Uterus (tissue), 4 donors: ENCODE data around the gene ABCE1. TPM values are rescaled to one million over a fixed set of nuclear protein-coding genes. Genes with fewer than 3 reads are reported as not detected.

Experiments
- DNase-seq, 2 donors: peaks; one replicate each; pipeline ENCODE4 v3.0.0-alpha.2; 2019 to 2020
- H3K27ac ChIP-seq, 2 donors: fragments of 200-600 bp; sonication (generic); 1 replicate in 1 of 2; 2 replicates in 1 of 2; pipeline ENCODE4 v1.5.1; 2016 to 2018
- H3K27me3 ChIP-seq, 2 donors: fragments of 200-600 bp; sonication (generic); one replicate each; pipeline ENCODE4 v1.5.1; 2018 to 2019; ENCODE audit warnings: control low read depth in 1 of 2
- H3K36me3 ChIP-seq, 2 donors: fragments of 200-600 bp; sonication (generic); one replicate each; pipeline ENCODE4 v1.5.1; 2019; ENCODE audit warnings: control low read depth in 1 of 2
- H3K4me1 ChIP-seq, 2 donors: fragments of 200-600 bp; sonication (generic); one replicate each; pipeline ENCODE4 v1.5.1; 2018 to 2019; ENCODE audit warnings: control low read depth in 1 of 2
- H3K4me3 ChIP-seq, 2 donors: fragments of 200-600 bp; sonication (generic); 1 replicate in 1 of 2; 2 replicates in 1 of 2; pipeline ENCODE4 v1.5.1; 2018 to 2019; ENCODE audit warnings: mild to moderate bottlenecking in 1 of 2
- H3K9me3 ChIP-seq, 2 donors: fragments of 200-600 bp; sonication (generic); one replicate each; pipeline ENCODE4 v1.5.1; 2019; ENCODE audit warnings: control low read depth in 1 of 2
- POLR2A ChIP-seq, 2 donors: fragments of 450-650 bp; IDR thresholded peaks; one replicate each; pipeline ENCODE4 v1.6.1; 2016; ENCODE audit warnings: antibody characterized with exemption in 2 of 2, mild to moderate bottlenecking in 1 of 2, moderate library complexity in 1 of 2
- intact Hi-C: fragments of 100-400 bp; cut with DNase I; formaldehyde crosslinking; loops from one replicate; pipeline ENCODE4 v1.15.1; 2023; ENCODE audit warnings: low total_unique reads
- total RNA-seq, 4 donors: library from RNA; depleted of rRNA in 3 of 4; stranded (reverse); fragments of >200 nt in 3 of 4; gene quantifications; one replicate each; pipeline versions ENCODE4 v1.1.0 to v1.2.4, GENCODE V29; 2014 to 2023
- TF ChIP-seq, protein P1 (sequence below), 4 experiments: fragments of 200-600 bp in 2 of 4; fragments of 450-650 bp in 2 of 4; sonication (generic) in 2 of 4; IDR thresholded peaks; one replicate each; pipeline ENCODE4 v1.5.1; 2016 to 2019; ENCODE audit warnings: antibody characterized with exemption in 4 of 4, mild to moderate bottlenecking in 2 of 4, moderate library complexity in 1 of 4
- donor health status: DM: yes; HTN: yes; CAD: no.

Gene ABCE1
- total RNA-seq, 4 donors from 2014 or later = 53.2 to 135 (median 83.5) TPM

- DNase-seq = no peak
- H3K4me1 ChIP-seq = peaks cover 5 to 7% of the 10 kb centered on the region in 2 donors
These were observed 3.0 kb downstream of the ABCE1 start for GRCh38 chr4:145101091-145101490.

GRCh38 chr4:145102619-145103018 lies 4.5 kb downstream of the ABCE1 start:
- H3K36me3 ChIP-seq = no peaks in the 10 kb centered on the region
- no peaks in the 10 kb centered on the region for H3K27me3 ChIP-seq
- H3K4me1 ChIP-seq = no peaks in the 10 kb centered on the region
- H3K27ac ChIP-seq = no peak overlapping the region
- intact Hi-C loops = no loop called here
- no peak for TF ChIP-seq POLR2A (IDR thresholded peaks at IDR 0.05)
- TF ChIP-seq, protein P1, sequence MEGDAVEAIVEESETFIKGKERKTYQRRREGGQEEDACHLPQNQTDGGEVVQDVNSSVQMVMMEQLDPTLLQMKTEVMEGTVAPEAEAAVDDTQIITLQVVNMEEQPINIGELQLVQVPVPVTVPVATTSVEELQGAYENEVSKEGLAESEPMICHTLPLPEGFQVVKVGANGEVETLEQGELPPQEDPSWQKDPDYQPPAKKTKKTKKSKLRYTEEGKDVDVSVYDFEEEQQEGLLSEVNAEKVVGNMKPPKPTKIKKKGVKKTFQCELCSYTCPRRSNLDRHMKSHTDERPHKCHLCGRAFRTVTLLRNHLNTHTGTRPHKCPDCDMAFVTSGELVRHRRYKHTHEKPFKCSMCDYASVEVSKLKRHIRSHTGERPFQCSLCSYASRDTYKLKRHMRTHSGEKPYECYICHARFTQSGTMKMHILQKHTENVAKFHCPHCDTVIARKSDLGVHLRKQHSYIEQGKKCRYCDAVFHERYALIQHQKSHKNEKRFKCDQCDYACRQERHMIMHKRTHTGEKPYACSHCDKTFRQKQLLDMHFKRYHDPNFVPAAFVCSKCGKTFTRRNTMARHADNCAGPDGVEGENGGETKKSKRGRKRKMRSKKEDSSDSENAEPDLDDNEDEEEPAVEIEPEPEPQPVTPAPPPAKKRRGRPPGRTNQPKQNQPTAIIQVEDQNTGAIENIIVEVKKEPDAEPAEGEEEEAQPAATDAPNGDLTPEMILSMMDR (IDR thresholded peaks at IDR 0.05) = no peak
- H3K9me3 ChIP-seq = no peaks in the 10 kb centered on the region
- H3K4me3 ChIP-seq = no peak overlapping the region
- no peak for DNase-seq

More at GRCh38 chr4:145101091-145101490, 3.0 kb downstream of the ABCE1 start:
- no peaks in the 10 kb centered on the region for H3K36me3 ChIP-seq
- TF ChIP-seq, protein P1 (IDR thresholded peaks at IDR 0.05) = no peak
- no peak for TF ChIP-seq POLR2A (IDR thresholded peaks at IDR 0.05)
- H3K4me3 ChIP-seq = no peak overlapping the region
- H3K9me3 ChIP-seq = no peaks in the 10 kb centered on the region
- no peak overlapping the region for H3K27ac ChIP-seq
- no peaks in the 10 kb centered on the region for H3K27me3 ChIP-seq
- intact Hi-C loops = no loop called here

- no peaks in the 10 kb centered on the region for H3K27me3 ChIP-seq
- no peak overlapping the region for H3K4me3 ChIP-seq
- no peaks in the 10 kb centered on the region for H3K9me3 ChIP-seq
- TF ChIP-seq, protein P1 (IDR thresholded peaks at IDR 0.05) = no peak
- no peak for TF ChIP-seq POLR2A (IDR thresholded peaks at IDR 0.05)
- H3K4me1 ChIP-seq = no peaks in the 10 kb centered on the region
- H3K36me3 ChIP-seq = no peaks in the 10 kb centered on the region
- intact Hi-C loops = no loop called here
- H3K27ac ChIP-seq = no peak overlapping the region
- no peak for DNase-seq
These were observed 5.4 kb downstream of the ABCE1 start for GRCh38 chr4:145103496-145103895.

GRCh38 chr4:145107126-145107525 lies 9.0 kb downstream of the ABCE1 start:
- no peaks in the 10 kb centered on the region for H3K27me3 ChIP-seq
- no peak for DNase-seq
- no peaks in the 10 kb centered on the region for H3K4me1 ChIP-seq
- intact Hi-C loops = no loop called here
- H3K4me3 ChIP-seq = no peak overlapping the region
- H3K36me3 ChIP-seq = no peaks in the 10 kb centered on the region
- H3K27ac ChIP-seq = no peak overlapping the region
- TF ChIP-seq, protein P1 (IDR thresholded peaks at IDR 0.05) = no peak
- no peak for TF ChIP-seq POLR2A (IDR thresholded peaks at IDR 0.05)
- H3K9me3 ChIP-seq = no peaks in the 10 kb centered on the region

- Histone ChIP-seq H3K9me3 (no peaks in the 10 kb centered on the region), H3K27me3 (no peaks in the 10 kb centered on the region), H3K4me3 (no peak overlapping the region), H3K36me3 (no peaks in the 10 kb centered on the region), H3K27ac (no peak overlapping the region), H3K4me1 (no peaks in the 10 kb centered on the region)
- TF ChIP-seq, protein P1 (IDR thresholded peaks at IDR 0.05) = no peak
- TF ChIP-seq POLR2A (IDR thresholded peaks at IDR 0.05) = no peak
- no peak for DNase-seq
- intact Hi-C loops = no loop called here
These were observed 10.0 kb downstream of the ABCE1 start for GRCh38 chr4:145108128-145108527.
